Activated effector memory CD4-positive, alpha-beta T cell treated with anti-CD3 and anti-CD28 coated beads, Interleukin-2, amount 50 U/mL, for 16 hours (primary cell): ENCODE data around the gene DBP.
A peak's percentile ranks its signal among the peaks of the same experiment; 100 is the strongest.
"Not testable (repeated sequence)": the region's sequence is repeated elsewhere in the genome, so short reads cannot be mapped to it uniquely, and the experiment has no call there.

ENCODE experiments used
- DNase-seq: peaks from one replicate; pipeline ENCODE4 v3.0.0-alpha.2; 2020

Gene DBP

DNA sequence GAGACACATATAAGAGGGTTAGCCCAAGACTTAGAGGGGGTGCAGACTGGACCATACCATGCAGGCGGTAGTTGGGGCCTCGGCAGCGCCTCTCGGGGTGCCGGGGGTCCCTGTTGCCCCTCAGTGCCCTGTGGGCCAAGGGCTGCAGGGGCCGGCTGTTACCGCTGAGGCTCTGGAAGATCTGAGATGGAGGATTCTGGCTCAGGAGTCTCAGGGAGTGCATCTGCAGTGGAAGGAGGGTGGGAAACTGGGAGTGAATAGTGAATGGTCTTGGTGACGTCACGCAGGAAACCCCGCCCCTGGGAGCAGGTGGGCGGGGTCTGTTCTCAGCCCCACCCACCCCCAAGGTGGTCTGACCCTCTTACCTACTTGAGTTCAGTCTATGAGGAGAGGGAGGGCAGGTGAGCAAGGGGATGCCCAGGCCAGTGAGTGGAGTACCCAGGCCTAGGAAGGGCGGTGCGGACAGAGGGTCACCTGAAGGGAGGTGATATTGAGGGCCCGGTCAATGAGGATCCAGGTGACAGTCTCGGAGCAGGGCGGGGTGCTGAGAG lies 1.7 kb upstream of the DBP start:
- no peak for DNase-seq

DNA sequence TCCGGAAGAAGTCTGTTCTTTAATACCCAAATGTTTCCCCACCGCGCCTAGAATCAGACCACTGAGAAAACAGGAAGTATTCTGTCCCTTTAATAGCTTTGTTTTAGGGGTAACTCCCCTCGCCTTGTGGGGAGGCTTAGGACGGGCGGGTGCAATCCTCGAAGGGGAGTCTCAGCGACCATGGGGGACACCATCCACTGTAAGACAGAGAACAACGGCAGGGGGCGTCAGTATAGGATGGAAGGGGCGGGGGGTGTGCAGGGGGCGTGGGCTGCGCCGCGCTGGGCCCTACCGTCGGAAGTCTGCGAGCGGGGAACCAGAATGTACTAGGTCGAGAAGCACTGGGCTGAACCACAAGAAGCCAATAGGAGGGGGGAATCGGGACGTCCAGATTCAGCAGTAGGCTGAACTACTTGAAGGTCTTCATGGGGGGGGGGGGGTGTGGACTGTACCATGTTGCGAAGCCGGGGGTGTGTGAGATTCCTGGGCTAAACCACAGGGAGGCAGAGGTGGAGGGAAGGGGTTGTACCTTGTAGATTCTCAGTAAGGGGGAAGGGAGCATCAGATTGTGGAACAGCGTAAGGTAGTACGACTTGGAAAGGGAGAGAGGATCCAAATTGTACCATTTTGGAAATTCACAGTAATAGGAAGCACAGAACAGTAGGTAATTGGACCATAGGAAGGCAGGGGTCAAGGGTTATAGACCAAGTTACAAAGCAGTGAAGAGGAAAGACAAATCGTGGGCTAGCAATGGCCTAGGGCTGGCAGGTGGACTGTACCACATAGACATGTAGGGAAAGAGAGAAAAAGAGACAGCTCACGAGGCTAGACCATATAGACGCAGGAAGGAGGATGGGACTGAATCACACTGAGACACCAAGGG lies 1.0 kb upstream of the DBP start:
- peak; percentile 92 for DNase-seq

DNA sequence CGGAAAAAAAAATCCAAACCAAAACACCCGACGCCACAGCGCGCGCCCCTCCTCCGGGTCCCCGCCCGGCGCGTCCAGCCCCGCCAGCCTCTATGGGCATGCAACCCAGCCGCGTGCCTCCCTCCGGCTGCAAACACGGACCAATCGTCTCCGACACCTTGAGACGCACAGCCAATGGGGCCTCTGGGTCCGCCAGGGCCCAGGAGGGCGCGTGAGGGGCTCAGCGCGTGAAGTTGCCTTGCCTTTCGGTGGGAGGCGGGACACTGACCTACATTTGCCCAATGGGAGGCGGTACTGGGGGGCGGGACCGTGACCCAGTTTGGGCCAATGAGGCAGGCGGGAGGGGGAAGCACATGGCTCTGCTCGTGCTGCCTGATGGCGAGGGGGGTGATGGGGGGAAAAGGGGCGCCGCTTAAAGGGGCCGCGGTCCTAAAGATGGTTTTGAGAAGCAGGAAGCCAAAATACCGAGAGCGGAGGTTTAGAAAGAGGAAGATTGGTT lies 319 bp upstream of the DBP start:
- DNase-seq = peak; percentile 100

DNA sequence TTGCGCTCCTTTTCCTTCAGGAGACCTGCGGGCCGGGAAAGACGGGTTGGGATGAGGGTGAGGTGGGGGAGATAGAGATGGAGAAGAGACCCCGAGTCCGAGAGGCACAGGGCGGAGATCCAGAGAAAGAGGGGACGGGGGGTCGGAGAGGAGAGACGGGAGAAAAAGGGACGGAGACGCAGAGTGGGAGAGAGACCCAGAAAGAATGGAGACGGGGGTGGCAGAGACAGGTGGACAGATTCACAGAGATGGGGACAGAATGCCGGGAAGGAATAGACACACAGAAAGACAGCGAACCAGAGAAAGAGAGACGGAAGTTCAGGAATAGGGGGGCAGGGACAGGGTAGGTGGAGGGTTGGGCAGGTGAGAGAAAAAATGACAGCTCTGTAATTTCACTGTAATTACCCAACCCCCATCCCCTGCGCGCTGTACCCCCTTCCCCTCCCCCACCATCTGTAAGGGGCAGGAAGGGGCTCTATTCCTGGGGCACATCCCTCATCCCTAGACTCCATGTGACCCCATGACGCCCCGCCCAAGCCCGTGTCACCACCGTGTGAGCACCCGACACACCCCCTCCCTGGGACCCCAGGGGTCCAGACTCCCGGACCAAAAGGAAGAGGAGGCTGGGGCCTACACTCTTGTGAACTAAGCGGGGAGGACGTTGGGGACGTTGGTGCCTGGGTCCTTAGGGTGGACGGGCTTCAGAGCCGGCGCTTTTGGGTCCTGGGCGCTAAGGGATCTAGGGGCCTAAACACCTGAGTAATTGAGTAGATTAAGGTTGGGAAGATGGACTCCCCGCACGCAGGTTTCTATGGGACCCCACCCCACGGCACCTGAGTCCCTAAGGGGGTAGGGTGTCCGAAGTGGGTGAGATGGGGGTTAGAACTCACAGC lies 967 bp downstream of the DBP start:
- DNase-seq = peak; percentile 77

DNA sequence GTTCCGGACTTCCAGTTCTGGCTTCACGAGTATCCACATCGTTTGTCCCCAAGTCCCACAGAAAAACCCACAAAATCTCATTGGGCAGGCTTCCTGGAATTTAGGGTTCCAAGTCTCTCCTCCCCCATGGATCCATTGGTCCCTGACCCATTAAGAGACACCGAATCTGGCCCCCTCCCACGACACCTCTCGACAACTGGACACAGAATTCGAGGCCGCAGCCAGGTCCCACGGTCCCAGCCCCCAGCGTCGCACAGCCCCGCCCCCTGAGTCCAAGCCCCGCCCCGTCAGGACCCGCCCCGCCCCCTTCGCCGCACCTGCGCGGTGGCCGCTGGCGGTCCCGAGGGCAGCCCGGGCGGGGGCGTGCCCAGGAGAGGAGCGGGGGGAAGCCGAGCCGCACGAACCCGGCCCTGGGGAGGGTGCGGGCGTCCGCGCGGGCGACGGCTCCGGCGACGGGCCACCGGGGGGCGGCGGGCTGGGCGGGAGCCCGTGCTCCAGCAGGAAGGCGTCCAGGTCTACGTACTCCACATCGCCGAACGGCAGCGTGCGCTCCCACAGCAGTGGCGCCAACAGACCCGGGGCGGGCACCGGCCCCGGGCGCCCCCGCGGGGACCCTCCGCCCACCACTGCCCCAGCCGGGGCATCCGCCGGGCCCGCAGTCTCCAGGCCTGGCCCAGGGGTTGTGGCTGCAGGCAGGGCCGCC lies 1.8 kb downstream of the DBP start:
- DNase-seq = peak; percentile 92

DNA sequence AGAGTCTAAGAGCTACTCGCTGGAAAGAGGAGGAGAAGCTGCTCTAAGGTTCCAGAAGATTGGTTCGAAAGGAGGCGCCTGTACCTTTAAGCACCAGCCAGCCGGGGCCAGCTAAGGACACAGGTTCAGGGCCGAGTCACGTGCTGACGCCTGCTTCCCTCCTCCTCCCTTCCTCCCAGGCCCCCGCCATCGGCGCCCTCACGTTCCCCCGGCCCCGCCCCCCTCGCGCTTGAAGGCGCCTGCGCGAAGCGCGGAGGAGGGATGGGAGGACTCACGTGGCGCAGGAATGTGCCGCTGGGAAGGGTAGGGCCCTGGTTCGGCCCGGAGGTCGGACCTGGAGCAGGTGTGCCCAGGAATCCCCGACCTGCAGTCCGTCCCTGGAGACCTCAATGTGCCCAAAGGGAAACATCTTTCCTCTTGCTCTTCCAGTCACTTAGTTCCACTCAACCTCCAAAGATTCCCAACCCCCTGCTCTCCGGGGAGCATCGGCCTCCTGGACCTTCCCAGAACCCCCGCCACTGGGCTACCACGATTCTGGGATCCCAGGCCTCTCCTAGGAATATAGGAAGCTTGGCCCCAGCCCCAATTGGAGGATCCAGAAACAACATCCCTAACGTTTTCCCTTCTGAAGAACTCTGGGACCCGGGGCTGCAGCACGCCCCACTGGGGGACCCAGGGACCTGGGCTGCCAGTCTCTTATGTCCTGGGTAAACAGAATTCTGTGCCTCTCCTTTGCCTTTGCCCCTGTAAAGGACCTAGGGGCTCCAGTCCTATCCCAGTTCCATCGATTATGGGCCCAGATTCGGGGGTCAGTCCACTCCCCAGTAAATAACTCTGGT lies 2.5 kb downstream of the DBP start:
- peak; percentile 97 for DNase-seq

DNA sequence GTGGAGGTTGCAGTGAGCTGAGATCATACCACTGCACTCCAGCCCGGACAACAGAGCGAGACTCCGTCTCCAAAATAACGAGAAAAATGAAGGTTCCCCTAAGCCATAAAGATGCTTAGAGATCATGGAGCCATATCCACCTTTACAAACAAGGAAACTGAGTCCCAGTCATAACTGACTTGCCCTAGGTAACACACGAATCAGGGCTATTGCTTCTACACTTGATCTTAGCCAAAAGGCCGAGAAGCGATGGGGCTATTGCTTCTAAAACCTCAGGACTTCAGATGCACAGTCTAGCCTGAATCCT lies 3.2 kb downstream of the DBP start:
- no peak for DNase-seq

DNA sequence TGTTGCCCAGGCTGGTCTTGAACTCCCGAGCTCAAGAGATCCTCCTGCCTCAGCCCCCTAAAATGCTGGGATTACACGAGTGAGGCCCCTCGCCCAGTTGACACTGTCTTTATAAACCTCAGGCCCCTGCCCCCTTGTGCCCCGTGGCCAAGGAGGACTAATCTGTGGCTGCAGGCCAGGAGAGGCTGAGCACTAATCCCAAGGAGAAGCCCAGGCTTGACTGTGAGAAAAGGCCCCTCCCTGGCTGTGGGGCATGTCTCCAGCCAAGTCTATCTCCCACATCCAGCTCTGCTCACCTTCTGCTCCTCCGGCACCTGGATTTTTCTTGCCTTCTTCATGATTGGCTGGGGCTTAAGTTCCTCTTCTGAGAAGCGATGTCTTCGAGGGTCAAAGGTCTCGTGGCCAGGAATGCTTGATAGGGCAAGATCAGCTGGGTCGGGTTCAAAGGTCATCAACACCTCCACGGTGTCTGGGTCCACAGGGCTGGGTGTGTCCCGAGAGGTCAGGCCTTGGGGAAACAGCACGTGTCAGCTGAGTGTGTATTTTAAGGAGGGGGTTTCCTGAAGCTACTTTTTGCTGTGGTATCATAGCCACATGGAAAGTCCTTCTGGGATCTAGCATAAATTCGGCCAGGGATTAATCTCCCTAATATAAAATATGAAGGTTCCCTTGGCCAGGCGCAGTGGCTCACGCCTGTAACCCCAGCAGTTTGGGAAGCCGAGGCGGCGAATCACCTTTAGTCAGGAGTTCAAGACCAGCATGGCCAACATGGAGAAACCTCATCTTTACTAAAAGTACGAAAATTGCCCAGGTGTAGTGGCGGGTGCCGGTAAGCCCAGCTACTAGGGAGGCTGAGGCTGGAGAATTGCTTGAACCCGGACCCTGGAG lies 3.8 kb downstream of the DBP start:
- DNase-seq = no peak

DNA sequence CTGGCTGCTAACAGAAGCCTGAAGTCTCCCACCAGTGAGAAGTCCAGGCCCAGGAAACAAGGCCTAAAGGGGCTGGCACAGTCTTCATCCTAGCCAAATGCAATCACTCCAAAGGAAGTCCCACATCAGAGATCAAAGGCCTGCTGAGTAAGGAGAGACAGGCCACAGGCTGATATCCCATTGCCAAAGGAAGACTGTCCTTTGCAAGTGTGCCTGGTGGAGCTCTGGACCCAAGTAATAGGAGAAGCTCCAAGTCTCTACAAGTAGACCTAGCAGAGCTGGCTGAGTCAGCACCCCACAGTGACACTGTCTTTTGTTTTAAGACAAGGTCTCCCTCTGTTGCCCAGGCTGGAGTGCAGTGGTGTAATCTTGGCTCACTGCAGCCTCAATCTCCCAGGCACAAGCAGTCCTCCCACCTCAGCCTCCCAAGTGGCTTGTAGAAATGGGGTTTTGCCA lies 4.5 kb downstream of the DBP start:
- no peak for DNase-seq

DNA sequence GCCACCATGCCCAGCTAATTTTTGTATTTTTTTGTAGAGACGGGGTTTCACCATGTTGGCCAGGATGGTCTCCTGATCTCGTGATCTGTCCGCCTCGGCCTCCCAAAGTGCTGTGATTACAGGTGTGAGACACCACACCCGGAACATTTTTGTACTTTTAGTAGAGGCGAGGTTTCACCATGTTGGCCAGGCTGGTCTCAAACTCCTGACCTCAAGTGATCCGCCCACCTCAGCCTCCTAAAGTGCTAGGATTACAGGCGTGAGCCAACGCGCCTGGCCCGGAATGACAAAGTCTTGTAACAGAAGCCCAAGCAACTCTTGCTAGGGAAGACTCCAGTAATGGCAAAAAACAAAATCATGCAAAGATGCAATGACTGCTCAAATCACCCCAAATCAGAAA lies 4.9 kb downstream of the DBP start:
- DNase-seq = not testable (repeated sequence)

DNA sequence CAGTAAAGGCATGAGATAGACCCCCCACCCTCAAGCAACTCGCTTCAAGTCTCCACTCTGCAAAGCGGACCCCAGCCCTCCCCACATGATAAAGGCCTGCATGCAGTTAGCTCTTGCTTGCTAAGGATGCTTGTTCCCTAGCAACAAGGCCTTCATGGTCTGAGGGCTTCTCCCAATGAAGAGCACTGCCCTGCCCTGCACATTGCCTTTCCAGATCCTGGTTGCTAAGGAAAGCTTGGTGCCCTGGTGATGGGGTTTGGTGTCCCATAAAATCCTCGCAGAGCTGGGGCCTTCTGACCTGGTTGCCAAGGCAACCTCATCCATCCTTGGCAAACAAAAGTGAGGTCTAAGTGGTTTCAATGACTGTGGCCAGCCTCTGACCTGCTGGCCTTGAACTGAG lies 6.0 kb downstream of the DBP start:
- no peak for DNase-seq

DNA sequence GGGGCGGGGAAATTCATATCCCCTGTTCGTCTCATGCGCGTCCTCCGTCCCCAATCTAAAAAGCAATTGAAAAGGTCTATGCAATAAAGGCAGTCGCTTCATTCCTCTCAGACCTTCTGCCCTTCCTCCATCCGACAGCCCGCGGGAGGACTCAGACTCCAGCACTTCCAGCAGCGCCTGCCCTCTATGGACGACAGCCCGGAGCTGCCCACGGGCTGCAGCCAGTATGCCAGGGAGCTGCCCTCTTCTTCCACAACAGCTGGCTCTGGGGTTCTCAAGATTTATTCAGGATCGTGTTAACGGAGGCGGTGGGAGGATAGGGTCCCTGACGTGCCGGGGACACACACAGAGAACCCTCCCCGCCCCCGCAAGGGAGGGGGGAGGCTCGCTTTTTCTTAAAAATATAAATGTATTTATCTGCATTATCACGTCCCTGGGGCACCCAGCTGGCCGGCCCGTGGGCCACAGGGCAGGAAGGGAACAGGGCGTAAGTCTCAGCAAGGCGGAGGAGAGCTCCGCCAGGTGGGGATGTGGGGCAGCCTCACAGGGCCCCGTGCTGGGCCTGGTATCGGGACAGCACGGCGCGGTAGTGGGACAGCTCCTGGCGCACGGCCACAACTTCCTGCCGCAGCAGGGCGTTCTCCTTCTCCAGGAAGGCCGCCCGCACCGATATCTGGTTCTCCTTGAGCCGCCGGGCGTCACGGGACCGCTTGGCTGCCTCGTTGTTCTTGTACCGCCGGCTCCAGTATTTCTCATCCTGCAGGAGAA lies 6.7 kb downstream of the DBP start:
- no peak for DNase-seq

DNA sequence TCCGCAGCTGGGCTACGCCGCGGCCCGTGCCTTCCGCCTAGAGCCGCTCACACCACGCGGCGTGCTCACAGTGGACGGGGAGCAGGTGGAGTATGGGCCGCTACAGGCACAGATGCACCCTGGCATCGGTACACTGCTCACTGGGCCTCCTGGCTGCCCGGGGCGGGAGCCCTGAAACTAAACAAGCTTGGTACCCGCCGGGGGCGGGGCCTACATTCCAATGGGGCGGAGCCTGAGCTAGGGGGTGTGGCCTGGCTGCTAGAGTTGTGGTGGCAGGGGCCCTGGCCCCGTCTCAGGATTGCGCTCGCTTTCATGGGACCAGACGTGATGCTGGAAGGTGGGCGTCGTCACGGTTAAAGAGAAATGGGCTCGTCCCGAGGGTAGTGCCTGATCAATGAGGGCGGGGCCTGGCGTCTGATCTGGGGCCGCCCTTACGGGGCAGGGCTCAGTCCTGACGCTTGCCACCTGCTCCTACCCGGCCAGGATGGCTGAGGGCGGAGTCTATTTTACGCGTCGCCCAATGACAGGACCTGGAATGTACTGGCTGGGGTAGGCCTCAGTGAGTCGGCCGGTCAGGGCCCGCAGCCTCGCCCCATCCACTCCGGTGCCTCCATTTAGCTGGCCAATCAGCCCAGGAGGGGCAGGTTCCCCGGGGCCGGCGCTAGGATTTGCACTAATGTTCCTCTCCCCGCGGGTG lies 7.4 kb downstream of the DBP start:
- no peak for DNase-seq

DNA sequence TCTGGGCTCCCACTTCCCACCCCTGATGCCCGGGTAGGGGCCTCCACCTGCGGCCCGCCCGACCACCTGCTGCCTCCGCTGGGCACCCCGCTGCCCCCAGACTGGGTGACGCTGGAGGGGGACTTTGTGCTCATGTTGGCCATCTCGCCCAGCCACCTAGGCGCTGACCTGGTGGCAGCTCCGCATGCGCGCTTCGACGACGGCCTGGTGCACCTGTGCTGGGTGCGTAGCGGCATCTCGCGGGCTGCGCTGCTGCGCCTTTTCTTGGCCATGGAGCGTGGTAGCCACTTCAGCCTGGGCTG lies 7.9 kb downstream of the DBP start:
- no peak for DNase-seq

DNA sequence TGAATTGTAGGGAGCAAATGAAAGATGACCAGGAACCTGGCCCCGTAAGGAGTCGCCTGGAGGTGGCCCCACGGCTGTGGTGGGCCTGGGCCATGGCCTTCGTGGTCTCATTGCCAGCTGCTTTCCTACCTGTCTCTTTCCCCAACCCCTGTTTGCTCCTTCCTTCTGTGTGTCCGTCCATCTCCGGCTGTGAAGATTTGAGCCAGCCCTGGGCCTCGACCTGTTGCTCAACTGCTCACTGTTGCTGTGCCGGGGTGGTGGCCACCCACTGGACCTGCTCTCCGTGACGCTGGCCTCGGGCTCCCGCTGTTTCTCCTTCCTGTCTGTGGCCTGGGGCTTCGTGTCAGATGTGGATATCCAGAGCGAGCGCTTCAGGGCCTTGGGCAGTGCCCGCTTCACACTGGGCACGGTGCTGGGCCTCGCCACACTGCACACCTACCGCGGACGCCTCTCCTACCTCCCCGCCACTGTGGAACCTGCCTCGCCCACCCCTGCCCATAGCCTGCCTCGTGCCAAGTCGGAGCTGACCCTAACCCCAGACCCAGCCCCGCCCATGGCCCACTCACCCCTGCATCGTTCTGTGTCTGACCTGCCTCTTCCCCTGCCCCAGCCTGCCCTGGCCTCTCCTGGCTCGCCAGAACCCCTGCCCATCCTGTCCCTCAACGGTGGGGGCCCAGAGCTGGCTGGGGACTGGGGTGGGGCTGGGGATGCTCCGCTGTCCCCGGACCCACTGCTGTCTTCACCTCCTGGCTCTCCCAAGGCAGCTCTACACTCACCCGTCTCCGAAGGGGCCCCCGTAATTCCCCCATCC lies 8.5 kb downstream of the DBP start:
- no peak for DNase-seq

DNA sequence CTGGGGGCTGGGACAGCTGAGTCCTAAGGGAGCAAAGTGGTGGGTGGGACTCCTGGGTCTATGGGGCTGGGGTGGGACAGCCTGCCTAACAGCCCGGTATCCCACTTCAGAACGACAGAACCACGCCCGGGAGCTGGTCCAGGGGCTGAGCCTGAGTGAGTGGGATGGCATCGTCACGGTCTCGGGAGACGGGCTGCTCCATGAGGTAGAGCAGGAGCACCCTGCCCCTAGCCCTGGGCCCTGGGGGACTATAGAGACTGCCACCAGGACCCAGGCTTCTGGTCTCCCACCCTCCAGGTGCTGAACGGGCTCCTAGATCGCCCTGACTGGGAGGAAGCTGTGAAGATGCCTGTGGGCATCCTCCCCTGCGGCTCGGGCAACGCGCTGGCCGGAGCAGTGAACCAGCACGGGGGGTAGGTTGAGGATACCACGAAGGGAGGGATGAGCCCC lies 9.3 kb downstream of the DBP start:
- no peak for DNase-seq

DNA sequence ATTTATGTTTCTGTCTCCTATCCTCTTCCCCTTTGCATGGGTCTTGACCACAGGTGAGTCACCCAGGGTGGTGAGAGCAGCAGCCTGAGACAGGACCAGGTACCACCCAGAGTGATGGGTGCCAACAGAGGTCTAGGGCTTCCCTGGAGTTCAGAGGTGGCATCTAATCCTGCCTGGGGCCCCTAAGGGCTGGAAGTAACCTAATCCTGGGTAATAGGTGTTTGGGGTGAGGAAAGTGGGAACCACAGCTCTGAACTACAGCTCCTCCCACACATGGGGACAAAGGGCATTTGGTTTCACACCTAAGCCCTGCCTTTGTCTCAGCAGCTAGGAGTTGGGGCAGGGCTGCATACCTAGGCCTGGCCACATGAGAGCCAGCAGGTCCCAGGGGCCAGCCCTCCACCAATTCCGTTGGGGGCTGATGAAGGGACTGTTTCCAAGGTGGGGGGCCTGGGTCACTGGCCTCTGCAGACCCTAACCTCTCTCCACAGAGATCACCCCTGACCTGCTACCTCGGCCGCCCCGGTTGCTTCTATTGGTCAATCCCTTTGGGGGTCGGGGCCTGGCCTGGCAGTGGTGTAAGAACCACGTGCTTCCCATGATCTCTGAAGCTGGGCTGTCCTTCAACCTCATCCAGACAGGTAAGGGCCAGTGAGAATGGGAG lies 9.8 kb downstream of the DBP start:
- no peak for DNase-seq

DNA sequence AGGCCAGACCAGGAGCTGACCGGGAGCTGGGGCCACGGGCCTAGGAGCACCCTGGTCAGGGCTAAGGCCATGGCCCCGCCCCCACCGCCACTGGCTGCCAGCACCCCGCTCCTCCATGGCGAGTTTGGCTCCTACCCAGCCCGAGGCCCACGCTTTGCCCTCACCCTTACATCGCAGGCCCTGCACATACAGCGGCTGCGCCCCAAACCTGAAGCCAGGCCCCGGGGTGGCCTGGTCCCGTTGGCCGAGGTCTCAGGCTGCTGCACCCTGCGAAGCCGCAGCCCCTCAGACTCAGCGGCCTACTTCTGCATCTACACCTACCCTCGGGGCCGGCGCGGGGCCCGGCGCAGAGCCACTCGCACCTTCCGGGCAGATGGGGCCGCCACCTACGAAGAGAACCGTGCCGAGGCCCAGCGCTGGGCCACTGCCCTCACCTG lies 11.3 kb downstream of the DBP start:
- DNase-seq = no peak
